Lung (tissue), 12 donors: ENCODE results near the gene FBXO22. TPM values are rescaled to one million over a fixed set of nuclear protein-coding genes. Genes with fewer than 3 reads are reported as not detected.
A peak's percentile ranks its signal among the peaks of the same experiment; 100 is the strongest.
"Not testable (repeated sequence)": the region's sequence is repeated elsewhere in the genome, so short reads cannot be mapped to it uniquely, and the experiment has no call there.

Source experiments
- ATAC-seq: fragments of 200-7000 bp; cut with Tn5 transposase; one replicate; pipeline ENCODE4 v1.9.1; 2020; ENCODE audit warnings: moderate number of reproducible peaks; ENCODE audit not compliant: insufficient read depth, low FRiP score
- DNase-seq, 3 donors: peaks; one replicate each; pipeline ENCODE4 v3.0.0-alpha.2; 2013 to 2017
- H3K27ac ChIP-seq, 2 donors: one replicate each; pipeline ENCODE4 v1.5.1; 2013; ENCODE audit warnings: mild to moderate bottlenecking in 2 of 2, moderate library complexity in 2 of 2, control low read depth in 1 of 2, inconsistent platforms in 1 of 2, low read depth in 1 of 2, low read length in 1 of 2
- H3K27me3 ChIP-seq, 3 donors: one replicate each; pipeline ENCODE4 v1.5.1; 2013; ENCODE audit warnings: low read length in 2 of 3; ENCODE audit not compliant: control insufficient read depth in 3 of 3, insufficient read depth in 3 of 3
- H3K36me3 ChIP-seq, 4 donors: one replicate each; pipeline ENCODE4 v1.5.1; 2013; ENCODE audit warnings: low read length in 4 of 4, mild to moderate bottlenecking in 1 of 4, moderate library complexity in 1 of 4; ENCODE audit not compliant: control insufficient read depth in 4 of 4, insufficient read depth in 4 of 4
- H3K4me1 ChIP-seq, 5 donors: one replicate each; pipeline ENCODE4 v1.5.1; 2013; ENCODE audit warnings: low read length in 5 of 5, mild to moderate bottlenecking in 2 of 5, moderate library complexity in 1 of 5; ENCODE audit not compliant: control insufficient read depth in 5 of 5, insufficient read depth in 5 of 5
- H3K4me3 ChIP-seq: one replicate; pipeline ENCODE4 v1.5.1; 2013; ENCODE audit warnings: mild to moderate bottlenecking, control low read depth, moderate library complexity
- H3K9ac ChIP-seq, 2 donors: one replicate each; pipeline ENCODE4 v1.5.1; 2013; ENCODE audit warnings: low read length in 2 of 2, control low read depth in 1 of 2; ENCODE audit not compliant: insufficient read depth in 1 of 2
- H3K9me3 ChIP-seq, 4 donors: one replicate each; pipeline ENCODE4 v1.5.1; 2013; ENCODE audit warnings: low read length in 3 of 4, mild to moderate bottlenecking in 1 of 4, moderate library complexity in 1 of 4; ENCODE audit not compliant: control insufficient read depth in 4 of 4, insufficient read depth in 3 of 4
- CTCF ChIP-seq: IDR thresholded peaks from 2 replicates; pipeline ENCODE4 v1.5.1; 2012; ENCODE audit warnings: mild to moderate bottlenecking; ENCODE audit errors: control extremely low read depth, extremely low read depth
- WGBS, 2 donors: extraction: QIAGEN DNeasy Blood & Tissue Kit; methylation state at CpG; one replicate each; pipeline ENCODE4 v1.1.7; 2013; 5-methylcytosine and 5-hydroxymethylcytosine counted together
- polyA plus RNA-seq, 2 donors: library from polyadenylated mRNA; stranded (reverse); fragments of 200-250 nt; gene quantifications; one replicate each; pipeline ENCODE4 v1.2.1, GENCODE V29; 2013
- total RNA-seq, 2 donors: library from RNA; depleted of rRNA in 1 of 2; stranded (reverse); fragments of >200 nt in 1 of 2; gene quantifications; one replicate each; pipeline ENCODE4 v1.2.1, GENCODE V29; 2014 to 2021
- donor health status: control.
- donor health status: control.
- donor health status: Bipolar disorder and iron deficiency.
- donor health status: healthy.
- donor health status: DM: yes; HTN: yes; CAD: no.

Gene FBXO22
- total and polyA plus RNA-seq, 4 donors: 8.6 to 29.6 (median 20.8) TPM

DNA sequence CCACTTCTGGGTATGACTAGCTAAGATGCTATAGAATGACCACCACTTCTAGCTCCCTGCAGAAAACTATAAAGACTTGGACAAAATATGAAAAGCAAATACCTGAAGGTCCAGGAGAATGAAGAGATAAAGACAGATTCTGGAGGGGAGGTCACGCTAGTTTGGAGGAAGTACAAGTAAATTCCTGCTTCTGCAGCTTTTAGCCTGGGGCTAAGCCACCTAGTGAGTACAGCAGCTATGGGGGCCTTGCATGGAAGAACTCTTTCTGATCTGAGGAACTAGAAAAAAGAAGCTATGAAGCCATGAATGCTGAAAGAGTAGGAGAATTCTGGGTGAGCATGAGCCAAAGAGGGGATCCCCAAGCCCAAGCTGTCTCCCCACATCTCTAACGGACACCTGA is 78.8 kb downstream of the FBXO22 start:
- Histone ChIP-seq H3K9ac (no peak overlapping the region), H3K36me3 (no peaks in the 10 kb centered on the region), H3K27me3 (no peaks in the 10 kb centered on the region), H3K27ac (no peak overlapping the region), H3K4me1 (no peaks in the 10 kb centered on the region), H3K4me3 (no peak overlapping the region), H3K9me3 (no peaks in the 10 kb centered on the region)
- ATAC-seq (no peak), DNase-seq (no peak)
- WGBS, 2 donors: 84 to 95% methylated on average over 2 of the region's 2 CpGs
- no peak for TF ChIP-seq CTCF

- not testable (repeated sequence) for H3K36me3 ChIP-seq, DNase-seq, H3K27ac ChIP-seq, H3K9me3 ChIP-seq, H3K4me1 ChIP-seq, ATAC-seq, H3K4me3 ChIP-seq, H3K27me3 ChIP-seq, H3K9ac ChIP-seq
- WGBS, 2 donors: 89 to 93% methylated on average over 3 of the region's 3 CpGs
These were observed 81.0 kb downstream of the FBXO22 start for GRCh38 chr15:75984706-75985105.

DNA sequence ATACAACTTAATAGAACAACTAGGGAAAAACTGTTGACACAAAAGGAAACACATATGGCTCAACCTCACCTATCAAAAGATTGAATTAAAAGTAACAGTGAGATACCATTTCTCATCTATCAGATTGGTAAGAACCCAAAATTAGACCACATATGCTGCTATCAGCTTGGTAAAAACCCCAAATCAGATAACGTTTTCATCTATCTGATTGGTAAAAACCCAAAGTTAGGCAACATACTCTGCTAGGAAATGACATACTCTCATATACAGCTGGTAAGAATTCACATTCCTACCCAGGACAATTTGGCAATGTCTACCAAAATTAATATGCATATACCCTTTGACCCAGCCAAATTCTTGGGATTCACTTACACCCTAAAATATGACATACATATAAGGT is 82.3 kb downstream of the FBXO22 start:
- 50 to 66% methylated on average over 1 of the region's 1 CpG for WGBS, 2 donors

GRCh38 chr15:75989045-75989444 is 85.4 kb downstream of the FBXO22 start:
- peaks cover 0 to under 1% (median 0%) of the 10 kb centered on the region in 4 donors for H3K9me3 ChIP-seq
- no peaks in the 10 kb centered on the region for H3K4me1 ChIP-seq
- no peak overlapping the region for H3K9ac ChIP-seq
- H3K27ac ChIP-seq: no peak overlapping the region
- DNase-seq (peak in 1 of 3 donors; percentile 9), ATAC-seq (no peak)
- no peak overlapping the region for H3K4me3 ChIP-seq
- TF ChIP-seq CTCF: no peak
- no peaks in the 10 kb centered on the region for H3K36me3 ChIP-seq
- H3K27me3 ChIP-seq: no peaks in the 10 kb centered on the region
- WGBS, 2 donors: 78 to 82% methylated on average over 2 of the region's 2 CpGs

More for the DNA sequence above, 82.3 kb downstream of the FBXO22 start:
- H3K36me3 ChIP-seq: no peaks in the 10 kb centered on the region
- no peaks in the 10 kb centered on the region for H3K4me1 ChIP-seq
- no peaks in the 10 kb centered on the region for H3K27me3 ChIP-seq
- TF ChIP-seq CTCF: no peak
- no peak for DNase-seq
- H3K27ac ChIP-seq: no peak overlapping the region
- H3K4me3 ChIP-seq: no peak overlapping the region
- H3K9me3 ChIP-seq: no peaks in the 10 kb centered on the region
- no peak for ATAC-seq
- H3K9ac ChIP-seq: no peak overlapping the region
